ENCODE data around the gene DDB1. TPM values are rescaled to one million over a fixed set of nuclear protein-coding genes. Genes with fewer than 3 reads are reported as not detected.

Gene DDB1
- total and polyA plus RNA-seq, 10 of the 15 experiments (the other 5 are each of a cell fraction or from before 2014, with no cell fraction given) = 136 to 272 (median 216) TPM

- no peak for FAIRE-seq
- intact Hi-C loops (cut with micrococcal nuclease; ENCODE audit: unreplicated experiment) (no loop called here), in situ Hi-C loops (cut with MboI) (no loop called here)
- Histone ChIP-seq H2AFZ (ENCODE audit: control insufficient read depth, low read depth, low read length) (no peak overlapping the region), H3K36me3 (ENCODE audit: control insufficient read depth in 2 of 2, insufficient read depth in 2 of 2, low read length in 1 of 2) (peaks cover 17 to 20% of the 10 kb centered on the region in 2 experiments), H3K4me2 (ENCODE audit: control insufficient read depth, insufficient read depth) (no peak overlapping the region), H3K4me1 (ENCODE audit: control insufficient read depth, insufficient read depth, low read length) (no peaks in the 10 kb centered on the region), H3K9me3 (replicated peaks; ENCODE audit: control insufficient read depth, insufficient read depth, low read length) (no peaks in the 10 kb centered on the region), H3K27me3 (replicated peaks in 1 of 2; ENCODE audit: control insufficient read depth in 2 of 2, insufficient read depth in 2 of 2, low read length in 1 of 2) (no peaks in the 10 kb centered on the region), H4K20me1 (ENCODE audit: control insufficient read depth, insufficient read depth) (no peaks in the 10 kb centered on the region), H3K9ac (ENCODE audit: control insufficient read depth, insufficient read depth, low read length) (no peak overlapping the region), H3K79me2 (ENCODE audit: control insufficient read depth, insufficient read depth, low read length) (no peaks in the 10 kb centered on the region; the same call in none of the 2 replicates), H3K4me3 (no peak overlapping the region), H3K27ac (ENCODE audit: control insufficient read depth, insufficient read depth) (no peak overlapping the region)
- DNase-seq (ENCODE audit: low read depth, low spot score) = no peak
- no peak for ATAC-seq
- RAD21 ChIA-PET (ENCODE audit: unreplicated experiment) = interaction anchor here (2.3 kb wide), 1 partner anchor 14 kb away, joined by 8 read pairs; no protein-coding TSS in a partner anchor
- POLR2A ChIA-PET = interaction anchor here (1.5 kb wide), 1 partner anchor 11 kb away, joined by 3 read pairs; no protein-coding TSS in a partner anchor
- TF ChIP-seq, protein P1, sequence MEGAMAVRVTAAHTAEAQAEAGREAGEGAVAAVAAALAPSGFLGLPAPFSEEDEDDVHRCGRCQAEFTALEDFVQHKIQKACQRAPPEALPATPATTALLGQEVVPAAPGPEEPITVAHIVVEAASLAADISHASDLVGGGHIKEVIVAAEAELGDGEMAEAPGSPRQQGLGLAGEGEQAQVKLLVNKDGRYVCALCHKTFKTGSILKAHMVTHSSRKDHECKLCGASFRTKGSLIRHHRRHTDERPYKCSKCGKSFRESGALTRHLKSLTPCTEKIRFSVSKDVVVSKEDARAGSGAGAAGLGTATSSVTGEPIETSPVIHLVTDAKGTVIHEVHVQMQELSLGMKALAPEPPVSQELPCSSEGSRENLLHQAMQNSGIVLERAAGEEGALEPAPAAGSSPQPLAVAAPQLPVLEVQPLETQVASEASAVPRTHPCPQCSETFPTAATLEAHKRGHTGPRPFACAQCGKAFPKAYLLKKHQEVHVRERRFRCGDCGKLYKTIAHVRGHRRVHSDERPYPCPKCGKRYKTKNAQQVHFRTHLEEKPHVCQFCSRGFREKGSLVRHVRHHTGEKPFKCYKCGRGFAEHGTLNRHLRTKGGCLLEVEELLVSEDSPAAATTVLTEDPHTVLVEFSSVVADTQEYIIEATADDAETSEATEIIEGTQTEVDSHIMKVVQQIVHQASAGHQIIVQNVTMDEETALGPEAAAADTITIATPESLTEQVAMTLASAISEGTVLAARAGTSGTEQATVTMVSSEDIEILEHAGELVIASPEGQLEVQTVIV (IDR thresholded peaks at IDR 0.05; ENCODE audit: borderline replicate concordance, partially characterized antibody) = no peak
- no peak for TF ChIP-seq RFX5 (IDR thresholded peaks at IDR 0.05; ENCODE audit: low read depth, low read length)
- no peak for TF ChIP-seq SREBF1 (IDR thresholded peaks at IDR 0.05; ENCODE audit: low read length)
- TF ChIP-seq CEBPB (IDR thresholded peaks at IDR 0.05; ENCODE audit: borderline replicate concordance in 1 of 2, low read depth in 2 of 2, low read length in 2 of 2) = no peak
- TF ChIP-seq PRDM15 (CRISPR knock-in tag; IDR thresholded peaks at IDR 0.05) = no peak
- no peak for TF ChIP-seq CBX5 (IDR thresholded peaks at IDR 0.05; ENCODE audit: low read depth)
- no peak for TF ChIP-seq RCOR1 (conservative IDR thresholded peaks at IDR 0.05; ENCODE audit: low read depth, low read length)
- TF ChIP-seq NBN (IDR thresholded peaks at IDR 0.05) = no peak
- TF ChIP-seq CREB1 (IDR thresholded peaks at IDR 0.05; ENCODE audit: low read depth) = no peak
- no peak for TF ChIP-seq NFYB (IDR thresholded peaks at IDR 0.05; ENCODE audit: insufficient read depth, low read depth, low read length)
- no peak for TF ChIP-seq GABPA (IDR thresholded peaks at IDR 0.05; ENCODE audit: low read depth)
- TF ChIP-seq SUPT20H (IDR thresholded peaks at IDR 0.05; ENCODE audit: borderline replicate concordance, control insufficient read depth, low read depth, low read length) = no peak
- no peak for TF ChIP-seq BCL3 (IDR thresholded peaks at IDR 0.05; ENCODE audit: borderline replicate concordance, insufficient read depth, low read depth, low read length, poor library complexity, severe bottlenecking)
- TF ChIP-seq, protein P2, sequence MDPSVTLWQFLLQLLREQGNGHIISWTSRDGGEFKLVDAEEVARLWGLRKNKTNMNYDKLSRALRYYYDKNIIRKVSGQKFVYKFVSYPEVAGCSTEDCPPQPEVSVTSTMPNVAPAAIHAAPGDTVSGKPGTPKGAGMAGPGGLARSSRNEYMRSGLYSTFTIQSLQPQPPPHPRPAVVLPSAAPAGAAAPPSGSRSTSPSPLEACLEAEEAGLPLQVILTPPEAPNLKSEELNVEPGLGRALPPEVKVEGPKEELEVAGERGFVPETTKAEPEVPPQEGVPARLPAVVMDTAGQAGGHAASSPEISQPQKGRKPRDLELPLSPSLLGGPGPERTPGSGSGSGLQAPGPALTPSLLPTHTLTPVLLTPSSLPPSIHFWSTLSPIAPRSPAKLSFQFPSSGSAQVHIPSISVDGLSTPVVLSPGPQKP (IDR thresholded peaks at IDR 0.05; ENCODE audit: low read depth, low read length) = no peak
- SMC1A ChIA-PET (ENCODE audit: uncharacterized antibody, unreplicated experiment) = interaction anchor here (0.7 kb wide), 1 partner anchor 19 kb away, joined by 3 read pairs; no protein-coding TSS in a partner anchor
- 91% methylated on average over 10 of the region's 10 CpGs for WGBS (ENCODE audit: insufficient coverage, insufficient replicate concordance, low lambda C conversion rate, missing lambda C conversion rate)
- BruUV-seq (replicated peaks) = no TSS peak
- CTCF ChIA-PET = interaction anchor here (4.5 kb wide), 1 partner anchor 14 kb away, joined by 22 read pairs; no protein-coding TSS in a partner anchor
These were observed 17.0 kb upstream of the DDB1 start for GRCh38 chr11:61349916-61350315.

All from GM12878 (cell line).